B cell (primary cell): ENCODE results near the gene LAPTM4A.

ENCODE experiments used
- EZH2 ChIP-seq: IDR thresholded peaks from 2 replicates; pipeline ENCODE4 v1.6.1; 2012; ENCODE audit warnings: borderline replicate concordance, low read depth, mild to moderate bottlenecking, moderate library complexity, low read length; ENCODE audit not compliant: insufficient read depth, poor library complexity, severe bottlenecking
- TF ChIP-seq, protein P1 (sequence below): fragments of 200-600 bp; IDR thresholded peaks from one replicate; pipeline ENCODE4 v1.8.0; 2022; ENCODE audit warnings: antibody characterized with exemption, mild to moderate bottlenecking

DNA sequence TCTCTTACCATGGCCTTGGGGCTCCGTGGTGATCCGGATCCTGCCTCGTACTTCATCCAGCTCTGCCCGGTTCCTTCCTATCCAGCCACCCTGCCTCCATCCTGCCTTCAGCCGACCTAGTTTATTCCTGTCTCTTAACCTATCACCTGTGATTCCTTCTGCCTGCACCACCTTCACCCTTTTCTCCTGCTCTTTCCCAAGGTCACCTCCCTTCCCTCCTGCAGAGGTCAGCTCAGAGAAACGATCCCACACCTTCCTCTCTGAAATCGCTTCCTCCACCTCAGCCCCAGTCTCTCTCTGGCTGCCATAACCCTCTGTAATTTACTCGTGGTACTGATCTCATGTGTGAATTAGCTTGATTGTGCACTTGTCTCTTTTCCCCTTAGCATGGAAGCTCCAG is 23.5 kb upstream of the LAPTM4A start:
- TF ChIP-seq, protein P1, sequence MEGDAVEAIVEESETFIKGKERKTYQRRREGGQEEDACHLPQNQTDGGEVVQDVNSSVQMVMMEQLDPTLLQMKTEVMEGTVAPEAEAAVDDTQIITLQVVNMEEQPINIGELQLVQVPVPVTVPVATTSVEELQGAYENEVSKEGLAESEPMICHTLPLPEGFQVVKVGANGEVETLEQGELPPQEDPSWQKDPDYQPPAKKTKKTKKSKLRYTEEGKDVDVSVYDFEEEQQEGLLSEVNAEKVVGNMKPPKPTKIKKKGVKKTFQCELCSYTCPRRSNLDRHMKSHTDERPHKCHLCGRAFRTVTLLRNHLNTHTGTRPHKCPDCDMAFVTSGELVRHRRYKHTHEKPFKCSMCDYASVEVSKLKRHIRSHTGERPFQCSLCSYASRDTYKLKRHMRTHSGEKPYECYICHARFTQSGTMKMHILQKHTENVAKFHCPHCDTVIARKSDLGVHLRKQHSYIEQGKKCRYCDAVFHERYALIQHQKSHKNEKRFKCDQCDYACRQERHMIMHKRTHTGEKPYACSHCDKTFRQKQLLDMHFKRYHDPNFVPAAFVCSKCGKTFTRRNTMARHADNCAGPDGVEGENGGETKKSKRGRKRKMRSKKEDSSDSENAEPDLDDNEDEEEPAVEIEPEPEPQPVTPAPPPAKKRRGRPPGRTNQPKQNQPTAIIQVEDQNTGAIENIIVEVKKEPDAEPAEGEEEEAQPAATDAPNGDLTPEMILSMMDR = no peak
- TF ChIP-seq EZH2 = no peak
